ENCODE results near the gene SEPTIN8.

- TF ChIP-seq MAX (IDR thresholded peaks at IDR 0.05; ENCODE audit: low read depth) (no peak), POLR2AphosphoS5 (IDR thresholded peaks at IDR 0.05; ENCODE audit: low read depth, low read length) (no peak), CTCF (IDR thresholded peaks at IDR 0.05) (no peak), EZH2phosphoT487 (IDR thresholded peaks at IDR 0.05; ENCODE audit: borderline replicate concordance, low read depth) (no peak), GABPA (IDR thresholded peaks at IDR 0.05; ENCODE audit: low read depth) (no peak), TCF12 (IDR thresholded peaks at IDR 0.05) (no peak), NFIC (IDR thresholded peaks at IDR 0.05; ENCODE audit: borderline replicate concordance) (no peak), USF2 (IDR thresholded peaks at IDR 0.05; ENCODE audit: borderline replicate concordance, low read depth, low read length) (no peak), EP300 (IDR thresholded peaks at IDR 0.05; ENCODE audit: borderline replicate concordance in 1 of 2, low read depth in 1 of 2, low read length in 1 of 2) (no peak)
Measured at GRCh38 chr5:132816554-132816953, 39.5 kb upstream of the SEPTIN8 start.
